CD4-positive, alpha-beta T cell treated with Interleukin-1 beta for 1 hour (primary cell): ENCODE data around the gene PTPRH.
"Not testable (repeated sequence)": the region's sequence is repeated elsewhere in the genome, so short reads cannot be mapped to it uniquely, and the experiment has no call there.

Experiments
- DNase-seq, 2 donors: peaks; one replicate each; pipeline ENCODE4 v3.0.0-alpha.2; 2020 to 2022

Gene PTPRH

DNA sequence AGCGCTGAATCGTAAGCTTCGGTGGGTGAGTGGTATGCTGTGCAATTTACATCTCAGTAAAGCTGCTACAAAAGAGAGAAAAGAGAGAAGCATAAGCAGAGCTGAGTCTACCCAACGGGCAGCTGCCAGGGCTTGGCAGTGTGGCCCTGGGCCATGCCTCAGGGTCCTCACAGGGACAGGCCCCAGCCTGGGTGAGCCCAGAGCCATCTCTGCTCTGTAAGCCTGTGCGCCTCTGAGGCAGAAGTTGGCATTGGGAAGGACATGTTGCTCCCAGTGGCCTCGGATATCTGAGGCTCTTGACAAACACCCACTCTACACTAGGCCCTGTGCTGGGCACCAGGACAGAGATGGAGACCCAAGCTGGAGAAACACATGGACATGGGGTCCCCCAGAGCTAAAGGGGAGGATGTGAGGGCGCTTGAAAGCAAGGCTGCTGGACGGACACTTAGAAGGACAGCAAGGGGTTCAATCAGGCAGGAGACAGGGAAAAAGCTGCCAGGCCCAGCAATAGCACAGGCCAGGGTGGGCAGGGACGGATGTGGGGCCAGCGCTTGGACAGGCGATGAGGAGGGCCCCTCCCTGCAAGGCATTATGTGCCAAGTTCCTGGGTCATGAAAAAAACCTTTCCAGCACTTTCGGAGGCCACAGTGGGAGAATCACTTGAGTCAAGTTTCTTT is 34.8 kb upstream of the PTPRH start:
- DNase-seq: no peak

GRCh38 chr19:55242517-55242916 is 33.2 kb upstream of the PTPRH start:
- DNase-seq: no peak

DNA sequence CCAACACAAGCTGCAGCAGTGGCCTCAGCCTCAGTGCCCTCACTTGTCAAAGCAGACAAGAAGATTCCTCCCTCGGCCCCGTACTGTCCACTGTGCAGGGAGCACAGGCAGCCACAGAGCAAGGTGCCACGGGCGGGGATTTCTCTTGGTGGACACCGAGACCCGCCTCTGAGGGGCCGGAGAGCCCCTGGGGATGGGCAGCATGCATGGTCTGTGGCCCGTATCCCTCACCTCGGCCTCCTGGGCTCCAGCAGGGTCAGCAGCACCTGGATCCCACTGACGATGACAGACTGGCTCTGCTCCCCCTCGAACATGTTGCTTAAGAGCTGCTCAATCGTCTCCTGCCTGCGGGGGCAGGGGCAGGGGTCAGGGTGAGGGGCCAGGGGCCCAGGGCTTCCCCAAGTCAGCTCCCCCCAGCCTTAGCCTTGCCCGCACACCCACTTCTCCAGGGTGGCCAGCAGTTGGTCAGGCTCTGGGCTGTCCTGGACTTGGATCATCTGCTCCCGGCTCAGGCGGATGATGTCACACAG is 32.7 kb upstream of the PTPRH start:
- no peak for DNase-seq

DNA sequence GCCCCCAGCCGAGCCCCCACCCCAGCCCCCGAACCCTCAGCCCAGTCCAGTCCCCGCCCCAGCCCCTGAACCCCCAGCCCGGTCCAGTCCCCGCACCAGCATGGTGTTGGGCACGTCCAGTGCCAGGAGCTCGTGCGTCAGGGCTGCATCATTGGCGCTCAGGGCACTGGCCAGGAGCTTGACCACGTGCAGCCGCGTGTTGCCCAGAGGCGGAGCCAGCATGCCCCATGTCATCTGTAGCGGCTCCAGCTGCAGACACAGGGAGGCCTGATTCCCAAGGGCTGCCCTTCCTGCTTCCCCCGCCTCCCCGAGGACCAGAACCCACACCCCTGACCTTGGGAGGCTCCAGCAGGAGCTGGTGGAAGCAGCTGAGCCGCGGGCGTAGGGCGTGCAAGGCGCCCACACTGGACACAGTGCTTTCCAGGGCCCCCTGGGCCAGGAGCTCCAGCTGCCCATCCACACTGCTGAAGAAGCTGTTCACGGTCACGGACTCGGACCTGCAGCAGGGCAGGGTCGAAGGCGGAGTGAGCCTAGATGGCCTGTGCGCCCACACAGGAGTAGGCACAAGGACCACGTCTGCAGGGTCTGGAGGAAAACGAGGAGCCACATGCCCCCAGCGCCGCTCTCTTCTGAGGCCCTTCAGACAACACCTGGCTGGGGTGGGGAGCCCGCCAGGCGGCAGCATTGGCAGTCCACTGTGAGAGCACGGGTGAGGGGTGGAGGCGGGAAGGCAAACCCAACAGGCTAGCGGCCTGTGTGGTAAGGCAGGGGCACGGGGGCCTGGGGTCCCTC is 32.0 kb upstream of the PTPRH start:
- no peak for DNase-seq

- no peak for DNase-seq
Observed at GRCh38 chr19:55240713-55241020, 31.4 kb upstream of the PTPRH start.

- no peak for DNase-seq
Observed at GRCh38 chr19:55239004-55239403, 29.7 kb upstream of the PTPRH start.

GRCh38 chr19:55238030-55238429 is 28.7 kb upstream of the PTPRH start:
- DNase-seq: no peak

DNA sequence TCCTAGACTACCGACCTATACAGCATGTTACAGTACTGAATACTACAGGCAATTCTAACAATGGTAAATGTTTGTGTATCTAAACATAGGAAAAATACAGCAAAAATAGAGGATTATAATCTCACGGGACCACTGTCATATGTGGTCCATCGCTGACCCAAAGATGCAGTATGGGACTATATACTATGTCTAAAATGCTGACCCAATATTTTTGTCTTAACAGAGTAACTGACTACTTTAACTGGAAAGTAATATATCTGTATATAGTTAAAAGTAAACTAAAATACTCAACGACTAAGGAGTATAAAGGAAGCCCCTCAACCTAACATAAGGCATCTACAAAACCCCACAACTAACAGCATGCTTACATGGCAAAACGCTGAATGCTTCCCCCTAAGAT is 23.7 kb upstream of the PTPRH start:
- no peak for DNase-seq

- no peak for DNase-seq
Observed at GRCh38 chr19:55232286-55232602, 22.9 kb upstream of the PTPRH start.

DNA sequence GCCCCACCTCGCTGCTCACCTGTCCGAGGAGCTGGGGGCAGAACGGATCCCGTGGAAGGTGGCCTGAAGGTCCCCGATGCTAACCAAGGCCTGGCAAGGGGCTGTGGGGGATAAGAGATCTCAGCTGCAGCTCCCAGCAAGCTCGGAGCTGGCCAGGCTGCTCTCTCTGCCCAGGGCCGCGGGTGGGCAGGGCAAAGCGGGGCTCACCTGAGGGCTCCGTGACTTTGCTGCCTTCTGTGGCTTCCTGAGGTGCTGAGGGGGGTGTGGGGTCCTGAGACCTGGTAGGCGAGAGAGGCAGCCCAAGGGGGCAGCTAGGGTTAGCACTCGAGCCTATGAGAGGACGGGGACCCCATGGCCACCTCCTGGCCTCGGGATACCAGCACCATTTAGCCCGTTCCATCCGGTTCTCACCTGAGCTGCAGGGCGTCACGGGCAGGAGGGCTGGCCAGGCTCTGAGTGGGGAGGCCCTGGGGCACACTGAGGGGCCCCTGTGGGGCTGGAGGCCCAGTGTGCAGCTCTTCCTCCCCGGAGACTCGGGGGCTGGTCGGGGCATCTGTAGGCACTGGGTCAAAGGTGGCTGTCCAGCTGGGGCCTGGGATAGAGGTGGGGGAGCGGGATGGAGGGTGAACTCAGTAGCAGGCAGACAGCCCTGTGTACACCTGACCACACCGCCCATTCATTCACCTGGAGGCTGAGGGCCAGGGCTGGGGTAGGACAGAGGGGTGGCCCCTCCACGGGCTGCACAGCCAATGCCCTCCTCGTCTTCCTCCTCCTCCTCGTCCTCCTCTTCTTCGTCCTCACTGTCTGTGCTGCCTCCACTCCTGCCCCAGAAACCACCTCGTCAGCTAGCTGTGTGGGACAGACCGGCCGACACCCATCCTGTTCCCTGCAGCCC is 22.3 kb upstream of the PTPRH start:
- DNase-seq: no peak

DNA sequence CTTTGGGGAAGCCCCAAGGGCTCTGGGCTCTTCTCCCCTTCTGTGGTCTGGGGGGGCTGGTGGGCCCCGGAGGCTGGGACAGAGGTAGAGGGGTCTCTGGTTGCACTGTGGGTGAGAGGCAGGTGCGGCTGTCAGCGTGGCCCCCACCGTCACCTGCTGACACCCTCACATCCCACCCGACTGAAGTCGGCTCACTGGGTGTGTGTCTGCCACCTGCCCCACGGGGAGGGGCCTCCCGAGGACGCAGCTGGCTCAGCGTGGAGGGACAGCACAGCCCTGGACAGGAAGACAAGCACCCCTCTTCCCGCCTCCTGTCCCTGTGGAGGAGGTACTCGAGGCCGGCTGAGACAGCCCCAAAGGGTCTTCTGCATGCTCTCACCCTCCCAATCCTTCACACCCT is 21.5 kb upstream of the PTPRH start:
- DNase-seq: no peak

DNA sequence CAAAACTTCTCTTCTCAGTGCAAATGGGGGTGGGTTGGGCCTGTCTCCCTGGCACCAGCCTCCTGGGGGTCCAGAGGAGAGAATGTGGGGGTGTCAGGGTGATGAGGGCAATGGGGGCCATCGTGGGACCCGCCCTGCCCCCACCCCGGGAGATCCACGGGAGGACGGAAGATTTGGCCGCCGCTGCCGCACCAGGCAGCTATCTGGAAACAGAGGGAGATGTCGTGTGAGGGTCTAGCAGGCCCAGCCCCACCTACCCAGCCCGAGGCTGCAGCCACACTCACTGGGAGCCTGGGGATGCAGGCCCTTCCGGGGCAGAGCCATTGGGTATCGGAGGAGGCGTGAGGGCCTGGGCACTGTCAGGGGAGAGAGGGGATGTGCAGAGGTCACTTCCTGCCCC is 21.0 kb upstream of the PTPRH start:
- no peak for DNase-seq

GRCh38 chr19:55229789-55230182 is 20.5 kb upstream of the PTPRH start:
- DNase-seq: no peak

DNA sequence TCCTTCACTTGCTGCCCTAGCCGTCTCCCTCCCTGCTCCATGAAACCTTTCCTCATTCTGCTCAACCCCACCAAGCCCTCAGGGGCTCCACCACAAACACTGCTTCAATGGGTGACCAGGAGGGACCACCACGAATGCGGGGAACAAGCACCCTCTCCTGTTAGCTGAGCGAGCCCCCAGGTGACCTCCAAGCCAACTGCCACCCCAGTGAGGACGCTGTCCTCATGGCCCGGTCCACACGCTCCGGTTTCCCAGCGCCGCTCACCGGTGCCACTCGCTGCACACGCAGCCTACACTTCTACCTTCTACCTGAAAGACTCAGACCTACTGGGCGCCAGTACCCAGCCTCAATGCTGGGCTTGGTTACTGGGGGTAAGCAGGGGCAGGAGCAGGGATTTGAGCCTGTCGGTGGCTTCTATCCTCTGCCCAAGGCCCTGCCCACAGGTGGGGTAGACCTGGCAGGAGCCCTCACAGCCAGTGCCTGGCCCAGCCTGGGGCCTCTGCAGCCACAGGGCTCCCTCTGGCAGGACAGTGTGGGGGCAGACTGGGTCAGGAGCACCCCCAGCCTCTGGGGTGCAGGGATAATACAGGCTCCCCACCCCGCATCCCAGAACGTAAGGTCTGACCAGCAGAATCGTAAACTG is 20.0 kb upstream of the PTPRH start:
- no peak for DNase-seq

- no peak for DNase-seq
Observed at GRCh38 chr19:55228403-55229031, 19.2 kb upstream of the PTPRH start, which contains the start of gene TMEM86B. TMEM86B (minus strand) TSS chr19:55228763; CDS start chr19:55228741, 22 bp downstream.

- DNase-seq: no peak
Observed at GRCh38 chr19:55228015-55228391, 18.7 kb upstream of the PTPRH start.

DNA sequence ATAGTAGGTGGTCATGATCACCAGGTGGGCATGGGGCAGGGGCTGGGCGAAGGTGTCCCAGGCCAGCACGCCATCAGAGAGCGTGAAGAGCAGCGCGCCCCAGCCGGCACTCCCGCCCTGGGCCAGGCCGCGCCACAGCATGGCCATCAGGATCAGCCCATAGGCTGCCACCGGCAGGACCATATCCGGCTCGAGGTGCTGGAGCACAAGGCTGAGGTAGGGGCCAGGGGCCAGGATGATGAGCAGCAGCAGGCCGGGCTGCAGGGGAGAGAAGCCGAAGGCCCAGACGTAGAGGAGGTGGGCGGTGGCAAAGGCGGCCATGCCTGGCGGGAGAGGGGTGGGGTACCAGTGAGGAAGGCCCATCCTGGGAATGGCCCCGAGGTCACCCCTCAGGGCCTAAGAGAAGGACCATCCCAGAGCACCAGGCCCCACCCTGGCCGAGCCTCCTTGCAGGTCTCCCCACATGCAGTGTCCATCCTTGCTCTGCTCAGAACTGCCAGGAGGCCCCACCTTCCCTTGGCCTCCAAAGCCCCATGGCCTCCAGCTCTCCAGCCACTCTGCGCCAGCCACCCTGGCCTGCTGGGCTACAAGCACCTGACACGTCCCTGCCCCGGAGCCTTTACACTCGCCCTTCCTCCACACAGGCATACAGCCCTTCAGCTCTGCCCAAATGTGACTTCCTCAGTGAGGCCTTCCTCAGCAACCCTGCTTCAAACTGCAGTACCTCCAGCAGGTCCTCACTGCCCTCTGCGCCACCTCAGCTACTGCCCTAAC is 18.1 kb upstream of the PTPRH start:
- DNase-seq: no peak

DNA sequence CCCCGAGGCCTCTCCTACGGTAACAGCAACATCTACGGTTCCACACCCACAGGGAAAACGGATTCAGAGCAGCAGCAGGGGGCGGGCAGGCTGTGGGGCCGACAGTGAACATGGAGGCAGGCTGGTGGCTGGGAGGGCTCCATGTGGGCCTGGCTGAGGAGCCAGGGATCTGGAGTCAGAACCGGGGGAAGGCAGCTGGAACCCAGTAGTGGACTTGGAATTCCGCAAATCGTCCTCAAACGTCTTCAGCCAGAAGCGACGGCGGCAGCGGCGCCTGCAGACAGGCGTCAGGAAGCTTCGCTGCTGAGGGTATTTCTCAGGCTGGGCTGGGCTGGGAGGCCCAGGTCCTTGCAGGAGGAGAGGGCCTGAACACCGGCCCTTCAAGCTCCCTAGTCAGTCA is 17.5 kb upstream of the PTPRH start:
- DNase-seq: no peak

- no peak for DNase-seq
Observed at GRCh38 chr19:55226273-55226672, 17.0 kb upstream of the PTPRH start.

- DNase-seq: no peak
Observed at GRCh38 chr19:55225415-55225958, 16.2 kb upstream of the PTPRH start.

GRCh38 chr19:55224679-55225414 is 15.5 kb upstream of the PTPRH start:
- not testable (repeated sequence) for DNase-seq
